ENCODE results near the gene MARCHF3. TPM values are rescaled to one million over a fixed set of nuclear protein-coding genes. Genes with fewer than 3 reads are reported as not detected.
A peak's percentile ranks its signal among the peaks of the same experiment; 100 is the strongest.

MARCHF3 gene
- total and polyA plus RNA-seq, 8 donors = 2.8 to 7.5 (median 3.9) TPM

GRCh38 chr5:127014573-127014972 is 15.8 kb downstream of the MARCHF3 start:
- TF ChIP-seq CTCF (IDR thresholded peaks at IDR 0.05) = no peak
- Histone ChIP-seq H3K36me3 (no peaks in the 10 kb centered on the region), H3K4me3 (no peak overlapping the region), H3K27ac (no peak overlapping the region), H3K4me1 (no peaks in the 10 kb centered on the region), H3K9me3 (no peaks in the 10 kb centered on the region), H3K27me3 (no peaks in the 10 kb centered on the region)
- FAIRE-seq = peak; percentile 75
- DNase-seq = no peak
- 87 to 88% methylated on average over 1 of the region's 1 CpG for WGBS, 2 donors
- no peak for ATAC-seq
- intact Hi-C loops (cut with DNase I) = no loop called here

GRCh38 chr5:127013407-127013806 is 17.0 kb downstream of the MARCHF3 start:
- DNase-seq (no peak), FAIRE-seq (no peak), ATAC-seq (no peak)
- Histone ChIP-seq H3K9me3 (no peaks in the 10 kb centered on the region), H3K27ac (no peak overlapping the region), H3K4me3 (no peak overlapping the region), H3K4me1 (no peaks in the 10 kb centered on the region), H3K27me3 (no peaks in the 10 kb centered on the region), H3K36me3 (no peaks in the 10 kb centered on the region)
- intact Hi-C loops (cut with DNase I) = no loop called here
- TF ChIP-seq CTCF (IDR thresholded peaks at IDR 0.05) = no peak
- 83 to 87% methylated on average over 2 of the region's 2 CpGs for WGBS, 2 donors

- no peak for FAIRE-seq
Observed at GRCh38 chr5:127012916-127013315, 17.4 kb downstream of the MARCHF3 start.

GRCh38 chr5:127011961-127012644 is 18.3 kb downstream of the MARCHF3 start:
- ATAC-seq = peak in 1 of 4 donors; percentile 43
- Histone ChIP-seq H3K4me3 (no peak overlapping the region), H3K4me1 (no peaks in the 10 kb centered on the region), H3K36me3 (no peaks in the 10 kb centered on the region), H3K27ac (no peak overlapping the region), H3K9me3 (no peaks in the 10 kb centered on the region), H3K27me3 (no peaks in the 10 kb centered on the region)
- WGBS, 2 donors = 82 to 91% methylated on average over 2 of the region's 2 CpGs
- no peak for DNase-seq
- intact Hi-C loops (cut with DNase I) = no loop called here
- no peak for TF ChIP-seq CTCF (IDR thresholded peaks at IDR 0.05)
- no peak for FAIRE-seq

More at GRCh38 chr5:127012916-127013315, 17.4 kb downstream of the MARCHF3 start:
- ATAC-seq (no peak), DNase-seq (no peak)
- intact Hi-C loops (cut with DNase I) = no loop called here
- Histone ChIP-seq H3K27ac (no peak overlapping the region), H3K4me1 (no peaks in the 10 kb centered on the region), H3K36me3 (no peaks in the 10 kb centered on the region), H3K4me3 (no peak overlapping the region), H3K9me3 (no peaks in the 10 kb centered on the region), H3K27me3 (no peaks in the 10 kb centered on the region)
- no peak for TF ChIP-seq CTCF (IDR thresholded peaks at IDR 0.05)

- intact Hi-C loops (cut with DNase I) = no loop called here
- H3K27me3 ChIP-seq = no peaks in the 10 kb centered on the region
- 92 to 94% methylated on average over 4 of the region's 4 CpGs for WGBS, 2 donors
Observed at GRCh38 chr5:127011153-127011552, 19.2 kb downstream of the MARCHF3 start.

More at GRCh38 chr5:127011153-127011552, 19.2 kb downstream of the MARCHF3 start:
- no peak overlapping the region for H3K4me3 ChIP-seq
- TF ChIP-seq CTCF (IDR thresholded peaks at IDR 0.05) = no peak
- no peaks in the 10 kb centered on the region for H3K36me3 ChIP-seq
- no peak overlapping the region for H3K27ac ChIP-seq
- DNase-seq (no peak), ATAC-seq (peak in 2 of 4 donors; percentile 37 to 39), FAIRE-seq (no peak)
- no peaks in the 10 kb centered on the region for H3K9me3 ChIP-seq
- H3K4me1 ChIP-seq = no peaks in the 10 kb centered on the region

All from pancreas (tissue), 10 donors.